ENCODE data around the gene MLF2.
A peak's percentile ranks its signal among the peaks of the same experiment; 100 is the strongest.

The MLF2 gene

GRCh38 chr12:6752921-6753771 lies at the start of gene MLF2:
Gene MLF2 (minus strand): TSS chr12:6753141. CDS start chr12:6752334, 807 bp downstream.
- Histone ChIP-seq H3K27me3 (replicated peaks) (no peaks in the 10 kb centered on the region), H3K36me3 (replicated peaks) (peaks cover 36% of the 10 kb centered on the region), H3K4me3 (ENCODE audit: low read depth, low read length) (peak within 1 kb of the TSS; percentile 91), H3K27ac (peak within 1 kb of the TSS; percentile 91)
- peak; percentile 98 for DNase-seq
- in situ Hi-C loops (cut with HindIII; ENCODE audit: low pct_ligation_motif_present, low sequenced_read_pairs), result no loop called here
- TF ChIP-seq CTCF (IDR thresholded peaks at IDR 0.05; ENCODE audit: low read depth, low read length, missing control alignments), result peak; percentile 99

- DNase-seq, result no peak
- in situ Hi-C loops (cut with HindIII; ENCODE audit: low pct_ligation_motif_present, low sequenced_read_pairs), result no loop called here
- no peak overlapping the region for H3K4me3 ChIP-seq (ENCODE audit: low read depth, low read length)
- no peaks in the 10 kb centered on the region for H3K27me3 ChIP-seq (replicated peaks)
- TF ChIP-seq CTCF (IDR thresholded peaks at IDR 0.05; ENCODE audit: low read depth, low read length, missing control alignments), result no peak
- H3K36me3 ChIP-seq (replicated peaks), result no peaks in the 10 kb centered on the region
- no peak overlapping the region for H3K27ac ChIP-seq
Measured at GRCh38 chr12:6799147-6799546, 46.2 kb upstream of the MLF2 start.

- in situ Hi-C loops (cut with HindIII; ENCODE audit: low pct_ligation_motif_present, low sequenced_read_pairs), result no loop called here
- no peak for DNase-seq
- Histone ChIP-seq H3K27me3 (replicated peaks) (no peaks in the 10 kb centered on the region), H3K27ac (no peak overlapping the region), H3K36me3 (replicated peaks) (no peaks in the 10 kb centered on the region), H3K4me3 (ENCODE audit: low read depth, low read length) (no peak overlapping the region)
- TF ChIP-seq CTCF (IDR thresholded peaks at IDR 0.05; ENCODE audit: low read depth, low read length, missing control alignments), result no peak
Measured at GRCh38 chr12:6796576-6796975, 43.6 kb upstream of the MLF2 start.

GRCh38 chr12:6795088-6795487 lies 42.1 kb upstream of the MLF2 start:
- H3K27ac ChIP-seq, result no peak overlapping the region
- in situ Hi-C loops (cut with HindIII; ENCODE audit: low pct_ligation_motif_present, low sequenced_read_pairs), result no loop called here

GRCh38 chr12:6792522-6793201 lies 39.7 kb upstream of the MLF2 start:
- DNase-seq, result no peak
- TF ChIP-seq CTCF (IDR thresholded peaks at IDR 0.05; ENCODE audit: low read depth, low read length, missing control alignments), result no peak
- in situ Hi-C loops (cut with HindIII; ENCODE audit: low pct_ligation_motif_present, low sequenced_read_pairs), result no loop called here
- Histone ChIP-seq H3K4me3 (ENCODE audit: low read depth, low read length) (no peak overlapping the region), H3K27ac (no peak overlapping the region), H3K36me3 (replicated peaks) (no peaks in the 10 kb centered on the region), H3K27me3 (replicated peaks) (no peaks in the 10 kb centered on the region)

More at GRCh38 chr12:6795088-6795487, 42.1 kb upstream of the MLF2 start:
- Histone ChIP-seq H3K36me3 (replicated peaks) (no peaks in the 10 kb centered on the region), H3K4me3 (ENCODE audit: low read depth, low read length) (no peak overlapping the region), H3K27me3 (replicated peaks) (no peaks in the 10 kb centered on the region)
- DNase-seq, result no peak
- TF ChIP-seq CTCF (IDR thresholded peaks at IDR 0.05; ENCODE audit: low read depth, low read length, missing control alignments), result no peak
